ENCODE data around the gene ALDH1A1.

The ALDH1A1 gene

GRCh38 chr9:72952914-72953313 is at the start of gene ALDH1A1:
Gene ALDH1A1 (minus strand): TSS chr9:72953053. CDS start chr9:72953000, 53 bp downstream.
- no peak for TF ChIP-seq CTCF (IDR thresholded peaks at IDR 0.05; ENCODE audit: insufficient read depth, missing control alignments)
- DNase-seq (ENCODE audit: insufficient read length, low spot score) (no peak), FAIRE-seq (no peak)

- peak; percentile 64 for FAIRE-seq
- DNase-seq (ENCODE audit: insufficient read length, low spot score), result no peak
- TF ChIP-seq CTCF (IDR thresholded peaks at IDR 0.05; ENCODE audit: insufficient read depth, missing control alignments), result no peak
Observed at GRCh38 chr9:73001860-73002259, 49.0 kb upstream of the ALDH1A1 start.

GRCh38 chr9:72998363-72998762 is 45.5 kb upstream of the ALDH1A1 start:
- TF ChIP-seq CTCF (IDR thresholded peaks at IDR 0.05; ENCODE audit: insufficient read depth, missing control alignments), result no peak
- no peak for FAIRE-seq

GRCh38 chr9:72997387-72997995 is 44.6 kb upstream of the ALDH1A1 start:
- no peak for DNase-seq (ENCODE audit: insufficient read length, low spot score)
- TF ChIP-seq CTCF (IDR thresholded peaks at IDR 0.05; ENCODE audit: insufficient read depth, missing control alignments), result no peak
- no peak for FAIRE-seq

More at GRCh38 chr9:72998363-72998762, 45.5 kb upstream of the ALDH1A1 start:
- DNase-seq (ENCODE audit: insufficient read length, low spot score), result no peak

GRCh38 chr9:72996684-72997314 is 43.9 kb upstream of the ALDH1A1 start:
- no peak for DNase-seq (ENCODE audit: insufficient read length, low spot score)
- no peak for TF ChIP-seq CTCF (IDR thresholded peaks at IDR 0.05; ENCODE audit: insufficient read depth, missing control alignments)
- no peak for FAIRE-seq

GRCh38 chr9:72996114-72996513 is 43.3 kb upstream of the ALDH1A1 start:
- no peak for TF ChIP-seq CTCF (IDR thresholded peaks at IDR 0.05; ENCODE audit: insufficient read depth, missing control alignments)
- DNase-seq (ENCODE audit: insufficient read length, low spot score), result no peak
- no peak for FAIRE-seq

All from D721Med (cell line).